CD4-positive, alpha-beta T cell treated with Interleukin-17A for 4 hours (primary cell): Measurements from ENCODE around the gene NOL9.
A peak's percentile ranks its signal among the peaks of the same experiment; 100 is the strongest.

ENCODE experiments used
- DNase-seq: peaks from one replicate; pipeline ENCODE4 v3.0.0-alpha.2; 2020; ENCODE audit warnings: mixed read lengths

Gene NOL9

DNA sequence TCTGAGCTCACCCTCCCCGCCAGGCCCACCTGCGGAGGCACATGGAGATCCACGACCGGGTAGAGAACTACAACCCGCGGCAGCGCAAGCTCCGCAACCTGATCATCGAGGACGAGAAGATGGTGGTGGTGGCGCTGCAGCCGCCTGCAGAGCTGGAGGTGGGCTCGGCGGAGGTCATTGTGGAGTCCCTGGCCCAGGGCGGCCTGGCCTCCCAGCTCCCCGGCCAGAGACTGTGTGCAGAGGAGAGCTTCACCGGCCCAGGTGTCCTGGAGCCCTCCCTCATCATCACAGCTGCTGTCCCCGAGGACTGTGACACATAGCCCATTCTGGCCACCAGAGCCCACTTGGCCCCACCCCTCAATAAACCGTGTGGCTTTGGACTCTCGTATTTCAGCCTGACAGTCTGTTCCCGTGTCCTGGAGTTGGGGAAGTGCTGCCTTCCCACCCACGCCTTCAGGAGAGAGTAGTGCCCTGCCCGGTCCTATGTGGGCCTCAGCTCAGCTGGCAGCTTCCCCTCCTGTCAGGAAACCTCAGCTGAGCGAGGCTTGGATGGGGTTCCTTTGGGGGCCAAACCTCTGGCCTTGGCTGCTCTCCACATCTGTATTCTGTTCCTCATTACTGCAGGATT is 34.7 kb upstream of the NOL9 start:
- DNase-seq, result no peak

DNA sequence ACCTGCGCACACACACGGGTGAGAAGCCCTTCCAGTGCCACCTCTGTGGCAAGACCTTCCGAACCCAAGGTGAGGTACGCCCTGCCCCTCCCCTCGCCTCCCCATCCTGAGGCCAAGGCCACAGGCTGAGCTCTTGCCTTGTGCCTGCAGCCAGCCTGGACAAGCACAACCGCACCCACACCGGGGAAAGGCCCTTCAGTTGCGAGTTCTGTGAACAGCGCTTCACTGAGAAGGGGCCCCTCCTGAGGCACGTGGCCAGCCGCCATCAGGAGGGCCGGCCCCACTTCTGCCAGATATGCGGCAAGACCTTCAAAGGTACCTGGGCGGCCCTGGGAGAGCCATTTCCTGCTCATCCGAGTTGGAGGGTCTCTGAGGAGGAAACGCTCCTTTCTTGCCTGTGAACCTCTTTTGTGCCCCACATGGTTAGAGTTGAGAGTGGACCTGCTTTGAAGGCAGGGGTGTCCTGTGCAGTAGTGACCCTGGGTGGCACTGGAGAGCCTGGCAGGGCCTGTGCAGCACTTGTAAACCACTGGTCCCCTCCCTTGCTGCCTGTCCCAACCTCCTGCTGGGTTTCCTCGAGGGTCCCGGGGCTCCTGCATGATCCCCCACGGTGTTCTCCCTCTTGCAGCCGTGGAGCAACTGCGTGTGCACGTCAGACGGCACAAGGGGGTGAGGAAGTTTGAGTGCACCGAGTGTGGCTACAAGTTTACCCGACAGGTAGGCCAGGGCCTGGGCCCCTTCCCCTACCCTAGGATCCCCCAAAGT is 34.0 kb upstream of the NOL9 start:
- DNase-seq, result no peak

DNA sequence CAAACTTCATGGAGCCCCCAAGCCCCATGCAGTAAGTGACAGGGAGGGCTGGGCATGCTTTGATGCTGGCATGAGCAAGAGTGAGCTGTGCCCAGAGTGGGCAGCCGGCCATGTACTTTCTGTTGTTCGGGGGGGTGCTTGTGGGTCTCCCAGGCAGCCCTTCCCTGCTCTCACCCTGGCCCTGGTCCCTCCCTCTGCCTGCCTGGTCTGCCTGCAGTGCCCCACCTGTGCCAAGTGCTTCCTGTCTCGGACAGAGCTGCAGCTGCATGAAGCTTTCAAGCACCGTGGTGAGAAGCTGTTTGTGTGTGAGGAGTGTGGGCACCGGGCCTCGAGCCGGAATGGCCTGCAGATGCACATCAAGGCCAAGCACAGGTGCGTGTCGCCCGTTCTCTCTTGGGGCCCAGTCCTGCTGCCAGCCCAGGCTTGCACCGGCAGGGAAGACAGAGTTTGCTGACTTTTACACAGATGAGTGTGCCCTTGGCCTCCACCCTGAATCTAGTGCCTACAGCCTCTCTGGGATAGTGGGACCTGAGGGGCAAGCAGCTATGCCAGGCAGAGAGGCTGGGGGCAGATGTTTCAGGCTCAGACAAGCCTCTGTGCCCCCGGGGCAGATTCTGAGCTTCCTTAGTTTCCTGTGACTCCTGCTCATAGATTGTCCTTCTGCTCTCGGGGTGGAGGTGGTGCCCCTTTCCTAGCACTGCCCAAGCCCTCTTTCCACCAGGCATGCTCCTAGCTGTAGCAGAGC is 33.1 kb upstream of the NOL9 start:
- DNase-seq, result no peak

DNA sequence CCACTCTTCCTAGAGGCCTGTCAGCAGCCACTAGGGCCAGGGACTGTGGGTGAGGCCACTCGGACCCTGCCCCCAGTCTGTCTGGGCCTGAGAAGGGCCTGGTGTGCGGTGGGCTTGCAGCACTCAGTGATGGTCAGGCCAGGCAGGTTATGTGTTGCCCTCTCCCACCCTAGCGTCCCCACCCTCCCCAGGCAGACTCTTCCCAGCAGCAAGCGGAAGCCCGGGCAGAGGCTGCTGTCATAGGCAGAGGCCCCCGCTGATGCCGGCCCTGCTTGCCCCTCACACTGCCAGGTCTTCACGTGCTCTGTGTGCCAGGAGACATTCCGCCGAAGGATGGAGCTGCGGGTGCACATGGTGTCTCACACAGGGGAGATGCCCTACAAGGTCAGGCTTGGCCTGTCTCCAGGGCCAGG is 32.1 kb upstream of the NOL9 start:
- no peak for DNase-seq

DNA sequence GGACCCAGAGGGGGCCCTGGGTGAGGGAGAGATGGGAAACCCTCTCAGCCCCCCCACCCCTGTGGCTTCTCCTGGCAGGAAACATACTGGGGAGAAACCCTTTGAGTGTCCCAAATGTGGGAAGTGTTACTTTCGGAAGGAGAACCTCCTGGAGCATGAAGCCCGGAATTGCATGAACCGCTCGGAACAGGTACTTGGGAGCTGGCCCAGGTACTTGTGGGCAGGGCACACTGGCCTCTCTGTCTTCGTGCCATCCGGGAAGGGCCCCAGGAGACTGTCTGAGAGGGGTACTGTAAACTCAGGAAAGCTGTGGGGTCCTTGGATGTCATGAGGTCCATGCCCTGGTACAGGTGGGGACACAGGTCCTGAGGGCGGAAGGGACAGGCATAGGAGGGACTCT is 31.5 kb upstream of the NOL9 start:
- DNase-seq, result no peak

DNA sequence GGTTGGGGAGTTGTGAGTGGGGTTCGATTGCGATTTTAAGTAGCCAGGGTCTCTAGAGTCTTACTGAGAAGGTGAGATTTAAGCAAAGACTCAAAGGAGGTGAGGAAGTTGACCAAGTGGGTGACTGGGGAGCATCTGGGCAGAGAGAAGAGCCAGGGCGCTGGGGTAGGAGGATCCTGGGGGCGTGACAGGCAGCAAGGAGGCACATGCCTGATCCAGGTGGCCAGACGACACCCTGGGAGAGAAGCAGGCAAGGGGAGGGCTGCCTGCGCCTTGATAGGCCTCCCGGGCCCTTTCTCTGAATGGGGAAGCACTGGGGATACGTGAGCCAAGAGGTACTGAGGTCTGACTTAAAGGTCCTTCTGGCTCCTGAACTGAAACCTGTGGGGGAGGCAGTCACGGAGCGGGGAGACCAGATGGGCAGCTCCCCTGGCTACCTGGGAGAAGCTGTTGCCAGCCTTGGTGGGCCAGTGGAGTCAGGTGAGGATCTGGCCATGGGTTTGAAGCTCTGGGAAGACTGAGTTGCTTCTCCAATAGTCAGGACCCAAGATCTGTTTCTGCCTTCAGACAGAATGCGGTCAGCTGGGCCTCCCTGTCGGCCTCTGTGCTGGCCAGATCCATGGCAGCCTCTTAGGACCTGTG is 30.9 kb upstream of the NOL9 start:
- DNase-seq, result no peak

DNA sequence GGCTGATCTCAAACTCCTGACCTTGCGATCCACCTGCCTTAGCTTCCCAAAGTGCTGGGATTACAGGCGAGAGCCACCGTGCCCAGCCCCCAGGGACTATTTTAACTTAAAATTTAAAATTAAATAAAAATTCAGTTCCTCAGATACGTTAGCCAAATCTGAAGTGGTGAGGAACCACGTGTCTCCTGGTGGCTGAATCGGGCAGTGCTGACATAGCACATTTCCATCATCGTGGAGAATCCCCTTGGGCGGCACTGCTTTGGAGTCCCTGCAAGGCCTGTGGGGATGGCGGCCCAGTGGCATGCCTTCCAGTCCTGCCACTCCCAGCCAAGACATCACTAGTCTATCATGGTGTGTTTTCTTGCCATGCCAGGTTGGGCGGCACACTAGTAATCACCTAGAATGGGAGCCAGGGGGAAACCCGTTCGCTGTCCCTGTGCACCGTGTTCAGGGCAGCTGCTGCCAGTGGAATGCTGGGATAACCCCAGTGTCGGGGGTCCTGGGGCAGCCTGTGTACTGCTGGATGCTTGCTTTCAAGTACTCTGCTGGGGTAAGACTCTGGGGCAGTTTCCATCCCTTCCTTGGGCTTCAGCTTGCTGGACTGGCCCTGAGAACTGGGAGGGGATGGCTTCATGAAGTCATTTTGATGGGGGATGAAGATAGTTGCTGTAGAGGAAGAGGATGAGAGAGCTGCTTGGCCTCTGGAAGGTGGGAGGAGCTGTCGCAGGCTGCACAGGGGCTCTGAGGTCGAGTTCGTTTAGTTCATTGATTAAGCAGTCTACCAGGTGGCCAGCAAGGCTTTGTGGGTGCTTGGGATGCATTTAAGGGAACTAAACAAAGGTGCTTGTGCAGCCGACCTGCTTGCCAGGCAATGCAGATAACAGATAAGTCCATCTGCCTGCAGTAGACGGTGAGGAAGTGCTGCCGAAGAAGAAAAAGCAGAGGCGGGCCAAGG is 30.1 kb upstream of the NOL9 start:
- DNase-seq, result no peak

DNA sequence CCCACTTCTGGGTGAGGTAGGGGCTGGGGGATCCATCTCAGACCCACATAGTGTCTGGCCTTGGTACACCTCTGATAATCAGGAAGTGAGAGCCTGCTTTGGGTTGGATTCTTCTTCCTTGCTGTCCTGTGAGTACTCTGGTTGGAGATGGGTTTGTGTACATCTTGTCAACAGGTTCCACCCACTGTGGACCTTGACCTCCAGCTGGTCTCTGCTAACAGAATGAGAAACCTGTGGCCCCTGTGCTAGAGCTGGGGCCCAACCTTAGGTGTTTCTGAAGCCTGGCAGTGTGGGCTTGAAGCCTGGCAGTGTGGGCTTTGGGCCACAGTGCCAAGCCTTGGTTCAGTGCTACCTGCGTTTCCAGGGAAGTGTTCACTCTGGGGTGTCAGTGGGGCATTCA is 28.1 kb upstream of the NOL9 start:
- no peak for DNase-seq

DNA sequence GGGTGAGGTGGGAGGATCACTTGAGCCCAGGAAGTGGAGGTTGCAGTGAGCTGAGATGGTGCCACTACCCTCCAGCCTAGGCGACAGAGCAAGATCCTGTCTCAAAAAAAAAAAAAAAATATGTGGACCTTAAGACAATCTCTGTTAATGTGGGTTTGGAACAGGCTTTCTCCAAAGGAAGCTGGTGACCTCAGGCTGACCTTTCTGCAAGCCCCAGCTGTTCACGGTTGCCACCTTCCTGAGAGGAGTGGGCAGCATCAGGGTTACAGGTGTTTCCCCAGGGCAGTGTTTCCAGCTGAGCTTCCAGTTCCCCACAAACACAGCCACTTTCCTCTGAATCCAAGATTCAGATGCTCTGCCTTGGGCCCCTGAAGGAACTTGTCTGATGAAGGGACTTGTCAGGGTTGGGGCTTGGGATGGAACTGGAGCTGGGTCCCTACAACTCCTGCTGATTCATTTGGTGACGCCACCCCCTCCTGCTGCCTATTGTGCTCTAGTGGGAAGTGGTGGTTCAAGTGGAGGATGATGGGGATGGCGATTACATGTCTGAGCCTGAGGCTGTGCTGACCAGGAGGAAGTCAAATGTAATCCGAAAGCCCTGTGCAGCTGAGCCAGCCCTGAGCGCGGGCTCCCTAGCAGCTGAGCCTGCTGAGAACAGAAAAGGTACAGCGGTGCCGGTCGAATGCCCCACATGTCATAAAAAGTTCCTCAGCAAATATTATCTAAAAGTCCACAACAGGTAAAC is 27.4 kb upstream of the NOL9 start:
- no peak for DNase-seq

DNA sequence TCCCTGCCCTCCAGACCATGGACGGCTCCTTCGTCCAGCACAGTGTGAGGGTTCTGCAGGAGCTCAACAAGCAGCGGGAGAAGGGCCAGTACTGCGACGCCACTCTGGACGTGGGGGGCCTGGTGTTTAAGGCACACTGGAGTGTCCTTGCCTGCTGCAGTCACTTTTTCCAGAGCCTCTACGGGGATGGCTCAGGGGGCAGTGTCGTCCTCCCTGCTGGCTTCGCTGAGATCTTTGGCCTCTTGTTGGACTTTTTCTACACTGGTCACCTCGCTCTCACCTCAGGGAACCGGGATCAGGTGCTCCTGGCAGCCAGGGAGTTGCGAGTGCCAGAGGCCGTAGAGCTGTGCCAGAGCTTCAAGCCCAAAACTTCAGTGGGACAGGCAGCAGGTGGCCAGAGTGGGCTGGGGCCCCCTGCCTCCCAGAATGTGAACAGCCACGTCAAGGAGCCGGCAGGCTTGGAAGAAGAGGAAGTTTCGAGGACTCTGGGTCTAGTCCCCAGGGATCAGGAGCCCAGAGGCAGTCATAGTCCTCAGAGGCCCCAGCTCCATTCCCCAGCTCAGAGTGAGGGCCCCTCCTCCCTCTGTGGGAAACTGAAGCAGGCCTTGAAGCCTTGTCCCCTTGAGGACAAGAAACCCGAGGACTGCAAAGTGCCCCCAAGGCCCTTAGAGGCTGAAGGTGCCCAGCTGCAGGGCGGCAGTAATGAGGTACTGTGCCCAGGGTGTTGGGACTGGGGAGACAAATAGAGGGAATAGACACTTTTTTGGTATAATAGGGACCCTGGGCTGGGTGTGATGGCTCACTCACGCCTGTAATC is 26.5 kb upstream of the NOL9 start:
- DNase-seq, result no peak

DNA sequence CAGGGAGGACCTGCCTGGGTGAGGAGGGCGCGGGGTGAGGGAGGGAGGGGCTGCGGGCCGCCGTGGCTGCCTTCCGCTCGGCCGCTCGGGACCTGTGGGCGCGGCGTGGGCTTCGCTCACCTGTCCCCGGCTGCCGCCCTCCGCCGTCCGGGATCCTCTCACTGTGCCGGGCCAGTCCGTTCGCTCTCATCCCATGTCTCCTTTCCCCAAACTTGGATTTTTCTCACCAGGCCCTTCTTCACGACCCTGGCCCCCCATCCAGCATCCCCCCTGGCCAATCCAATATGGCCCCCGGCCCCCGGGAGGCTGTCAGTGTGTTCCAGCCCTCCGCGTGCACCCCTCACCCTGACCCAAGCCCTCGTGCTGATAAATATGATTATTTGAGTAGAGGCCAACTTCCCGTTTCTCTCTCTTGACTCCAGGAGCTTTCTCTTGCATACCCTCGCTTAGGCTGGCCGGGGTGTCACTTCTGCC is 25.8 kb upstream of the NOL9 start:
- DNase-seq, result no peak

DNA sequence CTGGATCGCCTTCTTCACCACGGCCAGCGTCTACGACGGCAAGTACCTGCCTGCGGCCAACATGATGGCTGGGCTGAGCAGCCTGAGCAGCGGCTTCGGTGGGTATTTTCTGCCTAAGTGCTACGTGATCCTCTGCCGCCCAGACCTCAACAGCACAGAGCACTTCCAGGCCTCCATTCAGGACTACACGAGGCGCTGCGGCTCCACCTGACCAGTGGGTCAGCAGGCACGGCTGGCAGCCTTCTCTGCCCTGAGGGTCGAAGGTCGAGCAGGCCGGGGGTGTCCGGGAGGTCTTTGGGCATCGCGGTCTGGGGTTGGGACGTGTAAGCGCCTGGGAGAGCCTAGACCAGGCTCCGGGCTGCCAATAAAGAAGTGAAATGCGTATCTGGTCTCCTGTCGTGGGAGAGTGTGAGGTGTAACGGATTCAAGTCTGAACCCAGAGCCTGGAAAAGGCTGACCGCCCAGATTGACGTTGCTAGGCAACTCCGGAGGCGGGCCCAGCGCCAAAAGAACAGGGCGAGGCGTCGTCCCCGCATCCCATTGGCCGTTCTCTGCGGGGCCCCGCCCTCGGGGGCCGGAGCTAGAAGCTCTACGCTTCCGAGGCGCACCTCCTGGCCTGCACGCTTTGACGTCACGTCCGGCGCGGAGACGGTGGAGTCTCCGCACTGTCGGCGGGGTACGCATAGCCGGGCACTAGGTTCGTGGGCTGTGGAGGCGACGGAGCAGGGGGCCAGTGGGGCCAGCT is 25.2 kb upstream of the NOL9 start, which contains the start of gene ZBTB48:
Gene ZBTB48, plus strand, starts transcription at position 621 of the 745 bp plus-strand sequence. CDS start 616 bp downstream, outside the sequence.
- peak; percentile 98 for DNase-seq

DNA sequence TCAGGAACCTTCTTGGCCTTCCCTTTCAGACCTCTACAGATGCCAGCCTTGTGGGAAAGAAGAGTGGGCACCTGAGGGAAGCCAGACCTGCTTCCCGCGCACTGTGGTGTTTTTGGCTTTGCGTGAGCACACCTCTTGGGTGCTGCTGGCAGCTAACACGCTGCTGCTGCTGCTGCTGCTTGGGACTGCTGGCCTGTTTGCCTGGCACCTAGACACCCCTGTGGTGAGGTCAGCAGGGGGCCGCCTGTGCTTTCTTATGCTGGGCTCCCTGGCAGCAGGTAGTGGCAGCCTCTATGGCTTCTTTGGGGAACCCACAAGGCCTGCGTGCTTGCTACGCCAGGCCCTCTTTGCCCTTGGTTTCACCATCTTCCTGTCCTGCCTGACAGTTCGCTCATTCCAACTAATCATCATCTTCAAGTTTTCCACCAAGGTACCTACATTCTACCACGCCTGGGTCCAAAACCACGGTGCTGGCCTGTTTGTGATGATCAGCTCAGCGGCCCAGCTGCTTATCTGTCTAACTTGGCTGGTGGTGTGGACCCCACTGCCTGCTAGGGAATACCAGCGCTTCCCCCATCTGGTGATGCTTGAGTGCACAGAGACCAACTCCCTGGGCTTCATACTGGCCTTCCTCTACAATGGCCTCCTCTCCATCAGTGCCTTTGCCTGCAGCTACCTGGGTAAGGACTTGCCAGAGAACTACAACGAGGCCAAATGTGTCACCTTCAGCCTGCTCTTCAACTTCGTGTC is 24.5 kb upstream of the NOL9 start:
- DNase-seq, result no peak

DNA sequence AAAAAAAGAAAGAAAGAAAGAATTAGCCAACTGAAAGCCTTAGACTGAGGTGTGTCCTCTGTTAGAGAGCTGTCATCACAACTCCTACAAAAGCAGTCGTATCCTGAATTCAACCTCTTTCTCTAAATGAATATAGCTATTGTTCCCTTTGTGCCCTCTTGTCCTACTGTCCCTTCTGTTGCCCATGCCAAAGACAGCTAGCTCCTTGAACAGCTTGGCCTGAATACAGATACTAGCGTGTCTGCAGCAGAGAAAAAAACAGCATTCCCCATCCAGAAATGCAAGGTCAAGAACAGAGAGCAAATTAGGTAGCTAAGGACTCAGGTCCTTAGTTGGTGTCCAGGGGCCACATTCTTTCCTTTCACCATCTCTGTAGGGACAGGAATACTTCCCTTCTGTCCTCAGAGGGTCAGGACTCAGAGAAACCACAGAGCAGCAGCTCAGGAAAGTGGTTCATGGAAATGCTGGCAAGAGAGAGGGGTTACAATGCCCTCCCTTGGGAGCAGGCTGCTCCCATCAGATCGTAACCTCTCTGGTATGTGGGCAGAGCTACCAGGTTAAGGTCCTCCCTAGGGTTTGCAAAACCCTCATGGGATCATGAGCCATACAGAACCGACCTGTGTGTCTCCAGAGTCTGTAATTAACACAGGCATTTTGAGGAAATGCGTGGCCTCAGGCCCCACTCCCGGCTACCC is 23.7 kb upstream of the NOL9 start:
- no peak for DNase-seq

DNA sequence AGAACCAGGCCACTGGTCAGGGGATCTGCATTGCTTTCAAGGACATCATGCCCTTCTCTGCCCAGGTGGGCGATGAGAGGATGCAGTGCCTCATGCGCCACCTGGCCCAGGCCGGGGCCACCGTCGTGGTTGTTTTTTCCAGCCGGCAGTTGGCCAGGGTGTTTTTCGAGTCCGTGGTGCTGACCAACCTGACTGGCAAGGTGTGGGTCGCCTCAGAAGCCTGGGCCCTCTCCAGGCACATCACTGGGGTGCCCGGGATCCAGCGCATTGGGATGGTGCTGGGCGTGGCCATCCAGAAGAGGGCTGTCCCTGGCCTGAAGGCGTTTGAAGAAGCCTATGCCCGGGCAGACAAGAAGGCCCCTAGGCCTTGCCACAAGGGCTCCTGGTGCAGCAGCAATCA is 20.5 kb upstream of the NOL9 start:
- no peak for DNase-seq

DNA sequence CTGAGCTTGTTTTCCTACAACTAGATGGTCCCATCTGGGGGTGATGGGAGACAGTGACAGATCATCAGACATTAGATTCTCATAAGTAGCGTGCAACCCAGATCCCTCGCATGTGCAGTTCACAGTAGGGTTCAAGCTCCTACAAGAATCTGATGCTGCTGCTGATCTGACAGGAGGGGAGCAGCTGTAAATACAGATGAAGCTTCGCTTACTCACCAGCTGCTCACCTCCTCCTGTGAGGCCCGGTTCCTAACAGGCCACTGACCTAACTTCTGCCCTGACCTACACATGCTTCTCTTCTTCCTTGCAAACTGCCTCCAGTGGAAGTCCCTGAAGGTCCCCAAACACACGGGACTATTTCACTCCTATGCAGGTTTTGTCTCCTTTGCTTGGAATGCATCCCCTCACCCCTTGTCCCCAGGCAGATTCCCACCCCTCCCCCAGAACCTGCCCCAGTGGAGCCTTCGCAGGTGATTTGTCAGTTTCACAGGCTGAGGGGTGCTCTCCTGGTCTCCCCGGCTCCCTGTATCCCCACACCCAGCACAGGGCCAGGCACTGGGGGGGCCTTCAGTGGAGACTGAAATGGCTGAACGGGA is 19.8 kb upstream of the NOL9 start:
- no peak for DNase-seq

DNA sequence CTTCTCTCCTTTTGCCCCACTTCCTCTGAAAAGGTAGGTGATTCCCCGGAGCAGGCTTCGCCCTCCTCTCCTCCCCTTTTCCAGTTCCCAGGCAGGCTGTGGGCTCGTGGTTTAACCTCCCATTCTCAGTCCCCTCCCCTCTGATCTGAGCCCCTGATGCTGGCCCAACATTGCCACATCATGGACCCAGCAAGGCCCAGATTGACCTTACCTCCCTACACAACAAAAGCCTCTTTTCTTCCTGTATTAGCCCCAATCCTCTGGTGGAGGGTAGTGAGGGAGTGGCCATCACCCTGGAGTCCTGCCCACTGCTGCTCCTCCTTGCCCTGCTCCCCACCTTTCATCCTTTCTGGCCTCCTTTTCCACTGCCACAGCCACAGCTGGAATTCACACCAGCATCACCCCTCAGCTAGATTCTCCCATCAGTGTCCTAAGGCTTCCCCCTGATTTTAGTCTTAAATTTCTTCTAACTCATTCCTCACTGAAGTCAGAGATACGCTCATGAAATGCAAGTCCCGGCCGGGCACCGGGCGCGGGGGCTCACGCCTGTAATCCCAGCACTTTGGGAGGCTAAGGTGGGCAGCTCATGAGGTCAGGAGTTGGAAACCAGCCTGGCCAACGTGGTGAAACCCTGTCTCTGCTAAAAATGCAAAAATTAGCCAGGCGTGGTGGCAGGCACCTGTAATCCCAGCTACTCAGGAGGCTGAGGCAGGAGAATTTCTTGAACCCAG is 18.5 kb upstream of the NOL9 start:
- no peak for DNase-seq
